Activated naive CD4-positive, alpha-beta T cell treated with anti-CD3 and anti-CD28 coated beads, Interleukin-2, amount 50 U/mL, for 72 hours (primary cell): ENCODE measurements around the gene VCL. TPM values are rescaled to one million over a fixed set of nuclear protein-coding genes. Genes with fewer than 3 reads are reported as not detected.

ENCODE experiments used
- ATAC-seq, 2 donors: fragments of 150-1000 bp; cut with Tn5 transposase; 2 replicates each; pipeline ENCODE4 v1.10.0; 2021; ENCODE audit warnings: mild to moderate bottlenecking in 2 of 2, moderate library complexity in 2 of 2
- DNase-seq, 2 donors: peaks; one replicate each; pipeline ENCODE4 v3.0.0; 2021 to 2022; ENCODE audit warnings: low spot score in 2 of 2
- H3K27ac Mint-ChIP-seq, 2 donors: one replicate each; pipeline ENCODE4 v1.8.0; 2022; ENCODE audit warnings: mild to moderate bottlenecking in 2 of 2, mixed read lengths in 2 of 2
- H3K36me3 Mint-ChIP-seq, 2 donors: one replicate each; pipeline ENCODE4 v1.8.0; 2022; ENCODE audit warnings: mixed read lengths in 2 of 2
- H3K9me3 Mint-ChIP-seq, 2 donors: one replicate each; pipeline ENCODE4 v1.8.0; 2022; ENCODE audit warnings: mixed read lengths in 2 of 2
- total RNA-seq, 2 donors: library from RNA; stranded (reverse); gene quantifications; one replicate each; pipeline ENCODE4 v1.2.3, GENCODE V29; 2022

The VCL gene
- total RNA-seq, 2 donors from 2014 or later = 9.7 to 15.6 TPM

DNA sequence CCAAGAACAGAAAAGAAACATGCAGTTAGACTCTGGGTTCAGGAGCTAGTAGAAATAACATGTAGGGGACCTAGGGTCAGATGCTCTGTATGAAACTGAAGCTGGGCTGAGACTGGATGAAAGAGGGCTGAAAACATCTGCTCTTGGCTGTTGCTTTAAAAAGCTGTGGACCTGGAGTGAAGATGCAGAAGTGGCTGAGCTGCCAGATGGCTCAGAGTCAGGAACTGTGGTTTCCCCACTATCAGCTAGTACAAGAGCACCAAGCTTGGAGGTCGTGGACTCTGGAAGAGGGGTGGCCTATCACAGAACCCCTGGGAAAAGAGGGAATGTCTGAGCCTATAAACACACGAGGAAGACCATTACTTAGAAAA, 159.0 kb downstream of the VCL start:
- H3K27ac Mint-ChIP-seq = no peak overlapping the region
- no peak for DNase-seq
- H3K36me3 Mint-ChIP-seq = no peaks in the 10 kb centered on the region
- ATAC-seq = no peak
- no peaks in the 10 kb centered on the region for H3K9me3 Mint-ChIP-seq

DNA sequence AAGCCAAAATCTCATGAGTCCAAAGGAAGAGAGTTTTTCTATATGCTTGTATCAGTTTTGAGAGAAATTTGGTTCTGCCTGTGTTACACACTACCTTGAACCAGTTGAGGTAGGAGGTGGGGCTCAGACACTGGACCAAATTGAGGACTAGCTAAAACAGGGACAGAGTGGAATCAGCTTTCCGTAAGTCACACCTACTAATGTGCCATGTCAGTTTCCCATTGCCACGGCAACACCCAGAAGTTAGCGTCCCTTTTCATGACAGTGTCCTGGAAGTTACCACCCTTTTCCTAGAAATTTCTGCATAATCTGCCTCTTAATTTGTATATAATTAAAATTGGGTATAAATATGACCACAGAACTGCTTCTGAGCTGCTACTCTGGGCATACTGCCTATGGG, 162.1 kb downstream of the VCL start:
- ATAC-seq (no peak), DNase-seq (no peak)
- H3K36me3 Mint-ChIP-seq = no peaks in the 10 kb centered on the region
- no peaks in the 10 kb centered on the region for H3K9me3 Mint-ChIP-seq
- H3K27ac Mint-ChIP-seq = no peak overlapping the region

DNA sequence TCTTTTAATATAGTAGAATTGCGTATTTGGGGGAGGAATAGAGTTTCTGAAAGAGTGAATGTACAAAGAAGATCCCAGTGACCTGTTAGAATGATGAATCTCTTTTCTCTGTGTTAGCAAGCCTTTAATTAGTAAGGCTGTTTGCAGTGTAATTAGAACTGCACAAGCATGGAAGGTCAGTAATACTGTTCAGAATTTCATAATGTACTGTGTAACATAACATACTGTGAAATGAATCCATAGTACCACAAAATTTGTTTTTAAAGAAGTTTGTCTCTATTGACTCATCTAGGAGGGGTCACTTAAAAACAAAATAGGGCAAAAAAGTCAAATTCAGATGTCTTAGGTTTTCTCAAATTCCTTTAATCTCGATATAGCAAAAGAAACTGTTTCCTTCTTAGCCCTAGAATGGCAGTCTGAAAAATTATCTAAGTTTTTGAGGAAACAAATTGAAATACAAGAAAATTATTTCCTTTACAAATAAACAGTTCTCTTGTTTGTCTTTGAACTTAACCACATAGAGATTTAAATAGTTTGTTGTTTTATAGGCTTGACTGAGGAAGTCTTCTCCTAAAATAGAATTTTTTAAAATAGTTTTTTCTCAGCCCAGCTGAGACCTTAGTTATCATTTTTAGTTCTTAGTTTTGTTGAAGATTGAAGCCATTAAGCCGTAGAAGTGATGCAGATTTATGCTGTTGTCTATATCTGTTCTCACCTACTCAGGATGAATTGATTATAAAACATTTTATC, 165.6 kb downstream of the VCL start:
- no peak for ATAC-seq

DNA sequence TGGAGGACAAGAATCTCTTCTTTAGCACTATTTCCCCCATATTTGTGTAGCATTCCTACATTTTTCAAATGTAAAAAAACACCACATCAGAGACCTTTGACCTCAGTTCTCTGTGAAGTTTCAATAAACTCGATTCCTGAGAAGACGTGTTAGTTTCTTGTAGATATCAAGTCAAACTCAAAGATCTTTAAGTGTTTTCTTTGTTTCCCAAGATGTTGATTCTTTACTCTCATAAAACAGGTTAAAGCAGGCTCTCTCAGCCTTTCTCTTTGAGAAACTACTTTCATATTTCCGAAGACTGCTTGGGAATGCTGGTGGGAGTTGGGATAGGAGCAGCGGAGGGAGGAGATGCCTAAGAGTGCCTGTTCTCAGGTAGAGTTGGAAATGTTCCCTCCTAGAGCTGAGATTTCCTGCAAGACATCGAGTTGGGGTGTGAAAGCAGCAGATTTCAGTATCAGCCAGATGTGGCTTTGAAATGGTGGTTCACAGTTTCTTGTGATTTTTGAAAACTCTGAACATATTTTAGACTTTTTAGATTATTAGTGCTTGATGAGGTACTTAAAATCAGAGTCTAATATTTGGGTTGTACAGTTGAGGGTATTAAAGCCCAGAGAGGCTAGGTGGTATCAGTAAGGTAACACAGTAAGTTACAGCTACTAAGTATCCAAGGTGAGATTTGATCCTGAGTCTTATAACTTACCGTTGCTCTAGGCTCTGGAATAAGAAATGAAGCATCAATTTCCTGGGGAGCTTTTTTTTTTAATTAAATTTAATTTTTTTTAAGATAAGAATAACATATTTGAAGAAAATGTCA, 167.0 kb downstream of the VCL start:
- ATAC-seq = no peak
- H3K27ac Mint-ChIP-seq = no peak overlapping the region

More for the DNA sequence above, 165.6 kb downstream of the VCL start:
- DNase-seq = no peak
- Mint-ChIP-seq H3K36me3 (no peaks in the 10 kb centered on the region), H3K9me3 (no peaks in the 10 kb centered on the region), H3K27ac (no peak overlapping the region)

DNA sequence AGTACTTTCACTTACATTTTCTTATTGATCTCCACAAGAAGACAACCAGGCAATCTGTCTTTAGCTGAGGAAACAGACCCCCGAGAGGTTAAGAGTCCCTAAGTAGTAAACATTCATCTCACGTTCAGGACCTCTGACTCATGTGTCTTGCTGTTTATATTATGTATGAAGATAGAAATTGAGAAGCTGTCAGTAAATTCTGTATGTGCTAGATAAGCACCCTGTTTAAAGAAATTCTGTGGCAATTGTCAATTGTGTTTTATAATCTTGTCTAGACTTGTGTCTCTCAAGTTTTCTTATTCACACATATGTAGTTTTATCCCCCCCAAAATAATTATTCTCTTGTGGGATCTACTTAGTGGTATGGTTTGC, 167.6 kb downstream of the VCL start:
- H3K9me3 Mint-ChIP-seq = no peaks in the 10 kb centered on the region
- no peak for ATAC-seq
- H3K36me3 Mint-ChIP-seq = no peaks in the 10 kb centered on the region
- H3K27ac Mint-ChIP-seq = no peak overlapping the region
- DNase-seq = no peak

More for the DNA sequence above, 167.0 kb downstream of the VCL start:
- H3K9me3 Mint-ChIP-seq = no peaks in the 10 kb centered on the region
- no peak for DNase-seq
- H3K36me3 Mint-ChIP-seq = no peaks in the 10 kb centered on the region

DNA sequence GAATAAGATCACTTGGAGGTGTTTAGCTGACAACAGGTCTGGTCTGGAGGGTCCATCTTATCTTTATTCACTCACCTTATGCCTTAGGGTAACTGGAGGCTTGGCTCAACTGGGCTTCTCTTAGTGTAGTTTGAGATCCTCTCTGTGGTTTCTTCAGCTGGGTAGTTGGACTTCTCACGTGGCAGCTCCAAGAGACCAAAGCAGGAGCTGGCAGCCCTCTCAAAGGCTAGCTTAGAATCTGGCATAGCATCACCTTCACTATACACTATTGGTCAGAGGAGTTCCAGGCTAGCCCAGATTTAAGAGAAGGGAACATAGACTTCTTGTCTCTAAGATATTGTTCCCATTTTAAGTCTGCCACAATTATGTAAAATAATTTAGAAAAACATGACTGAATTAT, 169.5 kb downstream of the VCL start:
- no peak for ATAC-seq
- no peaks in the 10 kb centered on the region for H3K9me3 Mint-ChIP-seq
- no peak for DNase-seq
- H3K36me3 Mint-ChIP-seq = no peaks in the 10 kb centered on the region
- no peak overlapping the region for H3K27ac Mint-ChIP-seq

Other genes starting within 250 kb of the VCL start
- gene CHCHD1, start 216.1 kb upstream of the VCL start, total RNA-seq = 10 to 100 TPM; 26.7 to 28.7 TPM
- 100 to 1,000 TPM in 1 of 2 donors, 10 to 100 TPM in 1; 56.7 to 118 TPM for gene ZSWIM8, start 212.5 kb upstream of the VCL start, total RNA-seq
- gene NDST2, start 186.5 kb upstream of the VCL start, total RNA-seq = 10 to 100 TPM; 66.1 to 76.9 TPM
- 10 to 100 TPM; 26.2 to 39.7 TPM for gene CAMK2G, start 123.6 kb upstream of the VCL start, total RNA-seq
- gene PLAU, start 87.0 kb upstream of the VCL start, total RNA-seq = under 1 TPM; 0.14 to 0.39 TPM
- 10 to 100 TPM; 29.7 to 39.7 TPM for gene AP3M1, start 152.7 kb downstream of the VCL start, total RNA-seq
- 10 to 100 TPM; 52.0 to 53.3 TPM for gene ADK, start 153.1 kb downstream of the VCL start, total RNA-seq